ENCODE data around the gene BRINP3.
"Not testable (repeated sequence)": the region's sequence is repeated elsewhere in the genome, so short reads cannot be mapped to it uniquely, and the experiment has no call there.

BRINP3 gene

DNA sequence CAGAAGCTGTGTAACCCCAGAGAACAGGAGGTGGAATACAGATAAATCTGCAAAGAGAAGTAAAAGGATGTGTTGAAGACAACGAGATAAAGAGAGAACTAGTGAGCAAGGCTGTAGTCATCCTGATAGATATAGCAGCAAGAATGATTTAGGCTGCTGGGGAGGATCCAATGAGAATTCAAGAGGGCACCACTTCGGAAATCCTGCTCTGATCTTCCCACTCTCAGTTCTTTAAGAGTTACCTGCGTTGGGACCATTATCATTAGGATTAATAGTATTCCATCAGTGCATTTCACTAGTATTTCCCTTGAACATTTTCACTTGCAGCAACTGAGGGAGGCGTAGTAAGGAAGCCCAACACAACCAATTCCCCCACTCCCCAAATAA lies at the start of gene BRINP3:
BRINP3 (minus strand) TSS at position 103 of the 387 bp plus-strand sequence.
- in situ Hi-C loops (cut with MboI; ENCODE audit: low sequenced_read_pairs) = no loop called here

- in situ Hi-C loops (cut with MboI; ENCODE audit: low sequenced_read_pairs) = no loop called here
These were observed 33.9 kb upstream of the BRINP3 start for GRCh38 chr1:190511554-190511953.

GRCh38 chr1:190507357-190507756 lies 29.7 kb upstream of the BRINP3 start:
- in situ Hi-C loops (cut with MboI; ENCODE audit: low sequenced_read_pairs) = no loop called here

- in situ Hi-C loops (cut with MboI; ENCODE audit: low sequenced_read_pairs) = not testable (repeated sequence)
These were observed 26.9 kb upstream of the BRINP3 start for GRCh38 chr1:190504539-190504938.

DNA sequence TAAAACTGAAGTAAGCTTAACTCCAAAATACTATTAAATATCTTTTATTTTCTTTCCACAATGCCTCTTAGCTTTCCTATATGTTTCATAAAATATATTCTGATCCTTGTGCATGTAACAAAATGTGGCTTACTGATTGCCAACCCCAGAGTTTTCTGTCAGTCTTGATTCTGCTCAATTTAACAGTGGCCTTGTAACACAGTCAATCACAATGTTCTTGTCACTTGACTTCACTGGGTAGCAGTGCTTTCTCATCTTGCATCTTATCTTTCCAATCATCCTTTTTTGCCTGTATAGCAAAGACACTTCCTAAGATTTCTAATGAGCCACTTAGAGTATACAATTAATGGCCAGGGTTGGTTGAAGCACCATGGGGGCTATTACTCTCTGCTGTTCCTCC lies 19.9 kb upstream of the BRINP3 start:
- in situ Hi-C loops (cut with MboI; ENCODE audit: low sequenced_read_pairs) = no loop called here

- in situ Hi-C loops (cut with MboI; ENCODE audit: low sequenced_read_pairs) = no loop called here
These were observed 16.8 kb upstream of the BRINP3 start for GRCh38 chr1:190494451-190494850.

GRCh38 chr1:190491404-190491803 lies 13.7 kb upstream of the BRINP3 start:
- in situ Hi-C loops (cut with MboI; ENCODE audit: low sequenced_read_pairs) = no loop called here

DNA sequence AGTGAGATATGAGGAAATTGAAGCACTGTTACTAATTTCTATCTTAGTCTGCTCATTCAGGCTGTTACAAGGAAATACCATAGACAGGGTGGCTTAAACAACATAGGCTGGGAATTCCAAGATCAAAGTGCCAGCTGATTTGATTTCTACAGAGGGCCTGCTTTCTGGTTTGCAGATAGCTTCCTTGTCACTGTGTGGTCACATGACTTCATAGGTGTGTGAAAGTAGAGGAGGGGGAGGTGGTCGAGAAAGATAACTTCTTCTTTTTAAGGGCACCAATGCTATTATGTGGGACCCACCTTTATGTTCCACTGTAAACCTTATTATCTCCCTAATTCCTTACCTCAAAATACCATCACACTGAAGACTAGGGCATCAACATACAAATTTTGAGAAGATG lies 6.4 kb upstream of the BRINP3 start:
- in situ Hi-C loops (cut with MboI; ENCODE audit: low sequenced_read_pairs) = no loop called here

GRCh38 chr1:190480231-190480630 lies 2.6 kb upstream of the BRINP3 start:
- in situ Hi-C loops (cut with MboI; ENCODE audit: low sequenced_read_pairs) = no loop called here

- in situ Hi-C loops (cut with MboI; ENCODE audit: low sequenced_read_pairs) = no loop called here
These were observed 1.9 kb upstream of the BRINP3 start for GRCh38 chr1:190479516-190479915.

DNA sequence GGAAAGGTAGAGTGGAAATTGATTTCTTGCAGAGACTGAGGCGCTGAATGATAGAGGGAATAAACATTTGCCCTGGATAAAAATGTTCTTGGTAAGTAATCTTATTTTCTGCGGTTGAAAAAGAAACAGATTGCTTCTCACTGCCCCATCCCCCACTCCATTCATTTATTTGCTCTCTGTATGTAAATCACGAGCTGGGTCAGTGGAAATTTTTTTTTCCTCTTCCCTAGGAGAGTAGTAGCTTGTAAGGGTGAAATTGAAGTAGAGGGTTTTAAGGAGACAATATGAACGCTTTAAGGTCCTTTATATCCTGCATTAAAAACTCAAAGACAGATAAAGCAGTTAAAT lies 1.4 kb upstream of the BRINP3 start:
- in situ Hi-C loops (cut with MboI; ENCODE audit: low sequenced_read_pairs) = no loop called here

GRCh38 chr1:190478149-190479049 lies 735 bp upstream of the BRINP3 start:
- in situ Hi-C loops (cut with MboI; ENCODE audit: low sequenced_read_pairs) = no loop called here

DNA sequence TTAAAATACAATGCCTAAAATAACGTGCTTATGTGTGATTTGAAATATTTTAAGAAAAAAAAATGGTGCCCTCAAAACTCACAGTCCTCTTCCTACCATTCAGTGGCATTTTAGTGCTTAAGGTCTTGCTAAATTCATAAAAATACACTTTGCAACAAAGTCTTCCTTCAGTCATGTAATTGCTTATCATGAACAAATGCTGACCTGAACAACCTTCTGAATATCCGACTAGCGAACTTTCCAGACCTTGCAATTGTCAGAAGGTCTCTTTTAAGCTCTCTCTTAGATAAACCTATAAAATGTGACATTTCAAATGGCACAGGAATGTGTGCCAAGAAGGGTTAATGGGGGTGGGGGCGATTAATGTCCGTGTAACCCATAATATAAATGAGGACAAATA lies 858 bp downstream of the BRINP3 start:
- in situ Hi-C loops (cut with MboI; ENCODE audit: low sequenced_read_pairs) = no loop called here

DNA sequence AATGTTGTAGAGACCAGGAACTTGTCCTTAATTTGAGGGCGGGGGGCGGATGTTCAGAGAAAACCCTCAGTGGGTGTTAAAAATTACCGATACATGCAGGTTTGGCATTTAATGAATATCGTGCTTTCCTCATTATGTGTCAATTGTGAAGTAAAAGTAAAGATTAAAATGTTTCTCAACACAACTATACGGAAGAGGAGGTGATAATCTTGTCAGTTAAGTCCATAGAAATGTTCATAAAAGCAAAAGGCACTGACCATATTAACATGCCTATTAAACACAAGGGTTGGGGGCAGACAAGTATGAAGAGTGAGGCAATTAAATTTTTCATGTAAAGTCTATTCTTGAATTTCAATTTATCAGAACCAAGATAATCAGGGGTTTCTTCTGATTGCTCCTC lies 1.3 kb downstream of the BRINP3 start:
- in situ Hi-C loops (cut with MboI; ENCODE audit: low sequenced_read_pairs) = no loop called here

DNA sequence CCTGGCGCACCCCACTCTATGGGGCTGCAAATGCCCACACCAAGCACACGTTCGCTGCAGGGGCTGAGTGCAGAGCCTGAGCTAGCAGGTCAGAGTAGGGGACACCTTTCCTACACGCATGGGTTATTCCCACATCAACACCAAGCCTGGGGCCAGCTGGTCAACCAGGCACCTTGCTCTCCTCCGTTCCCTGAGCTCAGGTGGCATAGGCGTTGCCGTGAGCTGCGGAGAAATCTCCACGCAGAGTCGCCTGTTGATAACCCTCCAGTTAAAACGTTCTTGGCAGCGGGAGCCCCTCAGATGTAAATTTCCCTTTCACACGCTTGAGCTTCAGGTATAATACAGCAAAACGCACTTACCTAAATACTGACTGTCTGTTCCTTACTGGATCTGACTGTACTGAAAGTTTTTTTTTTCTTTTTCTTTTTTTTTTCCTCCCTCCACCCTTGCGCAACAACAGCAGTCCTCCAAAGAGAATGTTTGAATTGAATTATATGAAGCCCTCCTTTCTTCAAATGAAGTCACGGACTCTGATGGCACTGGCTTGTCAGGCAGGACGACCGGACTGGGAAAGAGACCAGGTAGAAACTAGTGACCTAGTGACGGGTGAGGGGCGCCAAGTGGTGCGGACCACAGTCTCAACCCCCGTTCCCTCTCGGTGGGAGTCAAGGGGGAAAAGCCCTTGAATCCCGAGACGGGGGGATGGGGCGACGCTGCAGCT lies 2.1 kb downstream of the BRINP3 start:
- in situ Hi-C loops (cut with MboI; ENCODE audit: low sequenced_read_pairs) = no loop called here

DNA sequence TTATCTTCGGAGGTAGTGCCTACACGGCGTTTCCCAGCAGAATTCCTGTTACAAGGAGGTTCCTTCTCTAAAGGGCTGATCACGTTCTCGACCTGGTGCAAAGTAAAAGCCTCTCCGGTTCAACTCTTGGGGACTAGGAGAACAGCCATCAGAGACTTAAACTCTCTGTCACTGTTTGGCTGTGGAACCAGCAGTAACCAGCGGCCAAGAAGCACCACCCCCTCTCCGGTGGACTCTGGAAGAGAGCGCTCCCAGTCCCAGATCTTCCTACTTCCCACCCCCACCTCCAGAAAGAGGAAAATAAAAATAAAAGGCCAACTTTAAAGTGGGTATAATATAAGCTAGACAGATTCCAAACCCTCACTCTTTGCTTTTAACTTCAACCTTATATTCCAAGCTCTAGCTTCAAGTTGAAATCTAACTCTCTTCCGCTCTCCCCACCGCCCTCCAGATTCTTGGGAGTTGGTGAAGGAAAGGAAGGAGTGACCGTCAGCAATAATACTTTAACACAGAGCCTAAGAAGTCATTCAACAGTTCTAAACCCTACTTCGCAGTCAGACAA lies 2.9 kb downstream of the BRINP3 start:
- in situ Hi-C loops (cut with MboI; ENCODE audit: low sequenced_read_pairs) = no loop called here

DNA sequence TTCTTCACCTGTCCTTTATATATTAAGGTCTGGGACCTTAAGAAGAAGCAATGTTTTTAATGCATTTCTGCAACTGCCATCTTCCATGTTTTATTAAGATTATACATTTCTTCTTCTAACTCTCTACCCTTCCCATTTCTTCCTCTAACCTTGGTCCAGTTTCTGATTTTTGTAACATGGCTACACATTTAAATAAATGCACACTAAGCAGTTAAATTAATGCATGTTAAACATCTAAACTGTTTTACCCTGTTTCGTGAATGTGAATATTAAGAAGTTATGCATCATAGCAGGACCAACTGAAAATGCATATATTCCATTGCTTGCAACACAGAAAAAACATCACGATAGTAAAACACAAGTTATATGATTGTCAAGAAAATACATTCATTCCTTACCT lies 3.7 kb downstream of the BRINP3 start:
- in situ Hi-C loops (cut with MboI; ENCODE audit: low sequenced_read_pairs) = no loop called here

GRCh38 chr1:190472494-190472893 lies 5.2 kb downstream of the BRINP3 start:
- in situ Hi-C loops (cut with MboI; ENCODE audit: low sequenced_read_pairs) = no loop called here

GRCh38 chr1:190472042-190472441 lies 5.6 kb downstream of the BRINP3 start:
- in situ Hi-C loops (cut with MboI; ENCODE audit: low sequenced_read_pairs) = no loop called here

- in situ Hi-C loops (cut with MboI; ENCODE audit: low sequenced_read_pairs) = no loop called here
These were observed 13.0 kb downstream of the BRINP3 start for GRCh38 chr1:190464690-190465089.

GRCh38 chr1:190456129-190456528 lies 21.5 kb downstream of the BRINP3 start:
- in situ Hi-C loops (cut with MboI; ENCODE audit: low sequenced_read_pairs) = no loop called here

DNA sequence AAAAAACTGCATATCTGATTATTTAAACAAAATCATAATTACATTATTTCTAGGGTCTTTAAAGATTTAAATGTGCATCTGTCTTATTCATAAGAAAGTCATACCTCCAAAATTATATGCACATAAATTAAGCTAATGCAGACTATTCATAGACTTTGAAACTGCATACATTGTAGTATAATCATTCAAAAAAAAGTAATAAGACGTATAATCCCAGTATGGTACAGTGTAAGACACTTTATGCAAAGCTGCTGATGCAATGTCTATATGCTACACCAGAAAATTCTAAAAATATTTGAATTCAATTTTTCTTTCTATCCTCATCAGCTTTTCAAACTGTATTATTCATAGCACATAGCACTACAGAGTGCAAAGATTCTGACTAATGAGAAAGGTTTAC lies 22.0 kb downstream of the BRINP3 start:
- in situ Hi-C loops (cut with MboI; ENCODE audit: low sequenced_read_pairs) = no loop called here
